ENCODE data around the gene NES. TPM values are rescaled to one million over a fixed set of nuclear protein-coding genes. Genes with fewer than 3 reads are reported as not detected.

NES gene
- total RNA-seq, 1 experiment from 2014 or later: 8.4 TPM

DNA sequence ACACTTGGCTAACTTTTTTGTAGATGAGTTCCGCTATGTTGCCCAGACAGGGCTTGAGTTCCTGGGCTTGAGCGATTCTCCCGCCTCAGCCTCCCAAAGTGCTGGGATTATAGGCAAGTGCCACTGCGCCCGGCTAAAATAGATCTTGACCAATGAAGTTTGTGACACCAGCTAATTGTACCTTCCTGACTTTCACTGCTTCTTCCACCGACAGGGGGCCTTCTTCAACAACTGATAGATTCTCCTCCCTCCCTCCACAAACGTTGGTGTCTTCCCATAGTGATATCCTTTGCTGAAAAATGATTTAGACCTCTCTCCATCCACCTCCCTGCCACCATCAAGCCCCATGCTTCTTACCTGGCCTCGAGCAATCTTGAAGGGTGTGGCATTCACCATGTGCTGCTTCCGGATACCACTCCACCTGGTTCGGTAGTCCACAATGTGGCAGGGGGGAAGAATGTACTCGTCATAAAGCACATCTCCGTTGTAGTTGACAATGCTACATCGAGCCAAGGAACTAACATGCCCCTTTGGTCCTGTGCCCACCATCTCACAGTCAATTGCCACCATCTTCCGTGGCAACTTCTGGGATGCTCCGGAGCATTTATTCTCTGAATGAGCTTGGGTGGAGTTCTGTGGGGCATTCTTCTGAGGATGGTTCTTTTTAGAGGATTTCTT lies 49.5 kb upstream of the NES start:
- ChIA-PET RAD21 (ENCODE audit: low non-redundant PET in 1 of 2, low total read pairs in 2 of 2, uncharacterized antibody in 2 of 2, unreplicated experiment in 2 of 2) (interaction anchor here (0.6 to 3.1 kb wide), 14 partner anchors 14 to 202 kb away, joined by 3 to 67 read pairs (median 5); partner anchors contain the start of genes CRABP2 (in 2 of the 2), NTRK1 (in 2 of the 2) and MRPL24 (in 1 of the 2)), CTCF (interaction anchor here (0.6 to 10.8 kb wide), 42 partner anchors 10 to 225 kb away, joined by 3 to 508 read pairs (median 8); partner anchors contain the start of genes CRABP2, HAPLN2, HDGF and INSRR), POLR2A (interaction anchor here (1.0 to 4.9 kb wide), 14 partner anchors 11 to 133 kb away, joined by 3 to 69 read pairs (median 4); partner anchors contain the start of genes CRABP2, MRPL24 and PRCC)
- peaks cover 24 to 34% of the 10 kb centered on the region in 2 experiments for H3K4me1 ChIP-seq (ENCODE audit: control insufficient read depth in 1 of 2, insufficient read depth in 2 of 2, low read length in 2 of 2)
- no TSS peak for BruUV-seq (replicated peaks)
- peak overlapping the region; percentile 92 to 93 for H3K4me3 ChIP-seq (replicated peaks in 1 of 2; ENCODE audit: low read depth in 1 of 2, low read length in 2 of 2)
- H3K9me3 ChIP-seq (ENCODE audit: control insufficient read depth in 1 of 2, insufficient read depth in 1 of 2, low read depth in 1 of 2, low read length in 2 of 2): no peaks in the 10 kb centered on the region
- H2AFZ ChIP-seq (ENCODE audit: low read depth, low read length, poor library complexity, severe bottlenecking): no peak overlapping the region
- intact Hi-C loops (cut with micrococcal nuclease): loop anchor here (1.0 kb wide), 5 partner anchors 37 to 202 kb away; partner anchors contain the start of gene NTRK1
- H3K27me3 ChIP-seq (ENCODE audit: insufficient read depth, low read length): no peaks in the 10 kb centered on the region
- DNase-seq (ENCODE audit: low read depth, low spot score) (peak; percentile 71), ATAC-seq (peak; percentile 20)
- H3K4me2 ChIP-seq (ENCODE audit: low read length): peak overlapping the region; percentile 95
- peak overlapping the region; percentile 81 for H3K27ac ChIP-seq (ENCODE audit: low read depth, low read length)
- peaks cover 21 to 33% of the 10 kb centered on the region in 2 experiments for H3K36me3 ChIP-seq (ENCODE audit: control insufficient read depth in 1 of 2, insufficient read depth in 2 of 2, low read length in 2 of 2)
- H3K79me2 ChIP-seq (ENCODE audit: insufficient read depth, low read length): peaks cover 74% of the 10 kb centered on the region
- TF ChIP-seq ZNF274 (IDR thresholded peaks at IDR 0.05; ENCODE audit: low read depth, low read length): no peak
- TF ChIP-seq JUND (IDR thresholded peaks at IDR 0.05): no peak
- TF ChIP-seq EZH2 (IDR thresholded peaks at IDR 0.05): no peak
- peak in 2 of 3 experiments; percentile 72 to 76; a peak in 4 of 6 replicates for TF ChIP-seq CTCF (IDR thresholded peaks at IDR 0.05 in 2 of 3, conservative IDR thresholded peaks at IDR 0.05 in 1 of 3; ENCODE audit: borderline replicate concordance in 1 of 3, insufficient read depth in 1 of 3, low read depth in 2 of 3, low read length in 2 of 3)
- peak overlapping the region; percentile 93 for H3K9ac ChIP-seq (ENCODE audit: low read length)
- H4K20me1 ChIP-seq (ENCODE audit: insufficient read depth): peaks cover 18% of the 10 kb centered on the region; the same call in 1 of the 2 replicates
- no peaks in the 10 kb centered on the region for H3K9me2 ChIP-seq (ENCODE audit: insufficient read depth)
